Loucy (cell line): ENCODE data around the gene WAC.

Source experiments
- H2AFZ ChIP-seq: fragments of 200-600 bp; sonication (generic); 2 replicates; pipeline ENCODE4 v1.6.0; 2016; ENCODE audit warnings: antibody characterized with exemption, mild to moderate bottlenecking, low read length, moderate library complexity
- H3F3A ChIP-seq: fragments of 200-600 bp; 2 replicates; pipeline ENCODE4 v1.6.0; 2016; ENCODE audit warnings: antibody characterized with exemption, low read depth, mild to moderate bottlenecking
- H3K27me3 ChIP-seq: fragments of 200-600 bp; sonication (generic); 2 replicates; pipeline ENCODE4 v1.6.1; 2014; ENCODE audit warnings: low read length, mild to moderate bottlenecking; ENCODE audit not compliant: insufficient read depth, poor library complexity, severe bottlenecking
- H3K36me3 ChIP-seq: fragments of 200-600 bp; sonication (generic); 2 replicates; pipeline ENCODE4 v1.6.1; 2016; ENCODE audit warnings: low read length; ENCODE audit not compliant: insufficient read depth
- H3K4me1 ChIP-seq: fragments of 200-600 bp; sonication (generic); 2 replicates; pipeline ENCODE4 v1.5.1; 2014; ENCODE audit warnings: low read length, mild to moderate bottlenecking; ENCODE audit not compliant: insufficient read depth, poor library complexity, severe bottlenecking
- H3K4me2 ChIP-seq: fragments of 200-600 bp; sonication (generic); 2 replicates; pipeline ENCODE4 v1.6.0; 2014; ENCODE audit warnings: antibody characterized with exemption, low read length, low read depth, mild to moderate bottlenecking; ENCODE audit not compliant: poor library complexity, severe bottlenecking
- H3K4me3 ChIP-seq: fragments of 200-600 bp; sonication (generic); 2 replicates; pipeline ENCODE4 v1.5.1; 2014; ENCODE audit warnings: low read length, mild to moderate bottlenecking, mixed read lengths; ENCODE audit not compliant: poor library complexity, severe bottlenecking
- H3K79me2 ChIP-seq: fragments of 200-600 bp; sonication (generic); 2 replicates; pipeline ENCODE4 v1.6.1; 2014; ENCODE audit warnings: low read length; ENCODE audit not compliant: insufficient read depth
- H3K9ac ChIP-seq: fragments of 200-600 bp; sonication (generic); 2 replicates; pipeline ENCODE4 v1.6.0; 2014; ENCODE audit warnings: mild to moderate bottlenecking, low read depth, low read length, moderate library complexity; ENCODE audit not compliant: poor library complexity, severe bottlenecking
- H3K9me2 ChIP-seq: fragments of 200-600 bp; sonication (generic); replicated peaks from 2 replicates; pipeline ENCODE4 v1.6.1; 2016; ENCODE audit warnings: low read depth, low read length, mixed read lengths
- H3K9me3 ChIP-seq: fragments of 200-600 bp; sonication (generic); 2 replicates; pipeline ENCODE4 v1.6.1; 2014; ENCODE audit warnings: mild to moderate bottlenecking, antibody characterized with exemption, low read length, low read depth; ENCODE audit not compliant: insufficient read depth
- H4K20me1 ChIP-seq: fragments of 200-600 bp; sonication (generic); 2 replicates; pipeline ENCODE4 v1.6.0; 2014; ENCODE audit warnings: antibody characterized with exemption, low read length, mild to moderate bottlenecking; ENCODE audit not compliant: insufficient read depth, poor library complexity, severe bottlenecking
- EZH2phosphoT487 ChIP-seq: fragments of 200-600 bp; IDR thresholded peaks from 2 replicates; pipeline ENCODE4 v1.6.1; 2018; ENCODE audit warnings: antibody characterized with exemption, mild to moderate bottlenecking, moderate library complexity, borderline replicate concordance
- TF ChIP-seq, protein P1 (sequence below): fragments of 200-600 bp; sonication (generic); conservative IDR thresholded peaks from 2 replicates; pipeline ENCODE4 v1.5.1; 2014; ENCODE audit warnings: mild to moderate bottlenecking, antibody characterized with exemption, low read length

The WAC gene

DNA sequence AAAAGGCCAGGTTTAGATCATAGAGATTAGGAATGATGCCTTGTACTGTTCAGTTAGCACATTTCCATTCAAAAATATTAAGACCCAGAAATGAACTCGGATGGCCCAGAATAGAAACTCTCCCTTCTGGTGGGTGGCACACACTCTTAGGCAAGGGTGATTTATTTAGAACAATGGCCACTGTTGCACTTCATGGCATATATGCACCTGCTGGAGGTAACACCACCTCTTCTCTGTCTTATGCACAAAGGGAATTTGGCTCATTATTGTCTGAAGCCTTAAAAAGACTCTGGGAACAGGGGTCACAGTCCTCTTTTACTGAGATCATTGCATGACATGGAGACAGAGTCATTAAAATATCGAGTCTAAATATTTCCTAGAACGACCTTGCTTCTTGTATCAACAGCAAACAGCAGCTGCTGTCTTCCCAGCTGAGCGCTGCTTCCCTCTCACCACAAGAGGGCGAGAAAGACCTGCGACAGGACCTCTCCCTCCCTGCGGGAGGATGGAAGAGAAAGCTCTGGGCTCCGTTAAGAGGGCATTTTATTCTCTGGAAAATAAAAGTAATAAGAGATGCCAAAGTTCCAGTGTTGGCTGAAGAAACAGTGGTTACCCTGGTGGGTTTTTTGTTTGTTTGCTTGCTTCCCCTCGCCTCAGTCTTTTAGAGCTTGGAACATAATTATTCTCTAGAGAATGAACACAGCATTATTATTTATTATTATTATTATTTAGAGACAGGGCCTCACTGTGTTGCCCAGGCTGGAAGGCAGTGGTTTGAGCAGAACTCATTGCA, 130.9 kb downstream of the WAC start:
- Histone ChIP-seq H3K4me3 (no peak overlapping the region), H3K79me2 (no peaks in the 10 kb centered on the region), H3F3A (no peaks in the 10 kb centered on the region), H3K9me3 (no peaks in the 10 kb centered on the region), H3K27me3 (no peaks in the 10 kb centered on the region), H3K36me3 (no peaks in the 10 kb centered on the region), H3K4me1 (no peaks in the 10 kb centered on the region), H3K9me2 (no peaks in the 10 kb centered on the region), H3K9ac (no peak overlapping the region), H2AFZ (peak overlapping the region; percentile 79), H3K4me2 (peak overlapping the region; percentile 21), H4K20me1 (no peaks in the 10 kb centered on the region)
- no peak for TF ChIP-seq EZH2phosphoT487
- TF ChIP-seq, protein P1, sequence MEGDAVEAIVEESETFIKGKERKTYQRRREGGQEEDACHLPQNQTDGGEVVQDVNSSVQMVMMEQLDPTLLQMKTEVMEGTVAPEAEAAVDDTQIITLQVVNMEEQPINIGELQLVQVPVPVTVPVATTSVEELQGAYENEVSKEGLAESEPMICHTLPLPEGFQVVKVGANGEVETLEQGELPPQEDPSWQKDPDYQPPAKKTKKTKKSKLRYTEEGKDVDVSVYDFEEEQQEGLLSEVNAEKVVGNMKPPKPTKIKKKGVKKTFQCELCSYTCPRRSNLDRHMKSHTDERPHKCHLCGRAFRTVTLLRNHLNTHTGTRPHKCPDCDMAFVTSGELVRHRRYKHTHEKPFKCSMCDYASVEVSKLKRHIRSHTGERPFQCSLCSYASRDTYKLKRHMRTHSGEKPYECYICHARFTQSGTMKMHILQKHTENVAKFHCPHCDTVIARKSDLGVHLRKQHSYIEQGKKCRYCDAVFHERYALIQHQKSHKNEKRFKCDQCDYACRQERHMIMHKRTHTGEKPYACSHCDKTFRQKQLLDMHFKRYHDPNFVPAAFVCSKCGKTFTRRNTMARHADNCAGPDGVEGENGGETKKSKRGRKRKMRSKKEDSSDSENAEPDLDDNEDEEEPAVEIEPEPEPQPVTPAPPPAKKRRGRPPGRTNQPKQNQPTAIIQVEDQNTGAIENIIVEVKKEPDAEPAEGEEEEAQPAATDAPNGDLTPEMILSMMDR = peak; percentile 99

DNA sequence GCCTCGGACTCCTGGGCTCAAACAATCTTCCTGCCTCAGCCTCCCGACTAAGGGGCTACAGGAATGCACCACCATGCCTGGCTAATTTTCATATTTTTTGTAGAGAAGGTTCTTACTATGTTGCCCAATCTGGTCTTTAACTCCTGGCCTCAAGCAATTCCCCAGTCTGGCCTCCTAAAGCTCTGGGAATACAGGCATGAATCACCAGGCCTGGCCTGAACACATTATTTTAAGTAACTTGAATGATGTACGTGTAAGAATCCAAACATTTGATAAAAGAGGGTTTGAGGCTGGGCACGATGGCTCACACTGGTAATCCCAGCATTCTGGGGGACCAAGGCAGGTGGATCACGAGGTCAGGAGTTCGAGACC, 131.4 kb downstream of the WAC start:
- H3K4me2 ChIP-seq = no peak overlapping the region
- no peaks in the 10 kb centered on the region for H3K9me2 ChIP-seq
- H2AFZ ChIP-seq = no peak overlapping the region
- no peaks in the 10 kb centered on the region for H3K79me2 ChIP-seq
- H3K9me3 ChIP-seq = no peaks in the 10 kb centered on the region
- no peak overlapping the region for H3K4me3 ChIP-seq
- H3K27me3 ChIP-seq = no peaks in the 10 kb centered on the region
- no peaks in the 10 kb centered on the region for H3K36me3 ChIP-seq
- H3K9ac ChIP-seq = no peak overlapping the region
- no peaks in the 10 kb centered on the region for H3F3A ChIP-seq
- TF ChIP-seq EZH2phosphoT487 = no peak
- TF ChIP-seq, protein P1 = no peak
- H4K20me1 ChIP-seq = no peaks in the 10 kb centered on the region
- H3K4me1 ChIP-seq = no peaks in the 10 kb centered on the region

DNA sequence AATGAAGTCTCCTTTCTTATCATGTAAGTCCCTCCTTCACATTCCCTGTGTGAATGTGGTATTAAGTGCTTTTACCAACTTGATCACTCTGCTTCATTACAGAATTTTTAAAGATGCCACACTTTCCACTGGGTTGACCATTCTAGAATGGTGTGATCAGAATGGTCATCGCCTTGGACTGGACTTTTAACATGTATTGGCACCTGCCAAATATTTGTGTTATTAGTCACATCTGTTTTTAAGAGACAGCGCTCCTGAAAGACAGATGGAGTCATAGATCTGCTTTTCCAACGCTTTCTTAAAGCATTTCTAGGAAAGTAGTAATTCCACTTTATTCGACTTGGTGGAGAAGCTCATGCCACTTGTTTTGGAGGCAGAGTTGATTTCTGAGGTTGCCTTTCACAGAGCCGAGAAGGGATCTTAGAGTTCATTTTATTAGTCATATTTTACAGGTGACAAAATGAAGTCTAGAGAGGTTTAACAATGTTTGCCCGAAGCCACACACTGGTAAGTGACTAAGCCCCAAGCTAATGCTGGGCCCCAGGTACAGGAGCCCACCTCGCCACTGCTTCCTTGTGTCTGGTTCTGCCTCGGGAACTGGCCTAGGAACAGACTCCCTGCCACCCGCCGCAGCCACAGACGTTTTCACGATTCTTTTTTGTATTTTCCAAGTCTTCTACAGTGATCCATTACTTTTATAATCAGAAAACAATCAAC, 134.0 kb downstream of the WAC start:
- no peaks in the 10 kb centered on the region for H3K9me3 ChIP-seq
- no peaks in the 10 kb centered on the region for H3K36me3 ChIP-seq
- H3K4me3 ChIP-seq = no peak overlapping the region
- no peak overlapping the region for H3K4me2 ChIP-seq
- TF ChIP-seq, protein P1 = no peak
- no peak for TF ChIP-seq EZH2phosphoT487
- H3K9me2 ChIP-seq = no peaks in the 10 kb centered on the region
- peaks cover under 1% of the 10 kb centered on the region for H3K27me3 ChIP-seq
- no peaks in the 10 kb centered on the region for H3F3A ChIP-seq
- H3K4me1 ChIP-seq = no peaks in the 10 kb centered on the region
- H2AFZ ChIP-seq = no peak overlapping the region
- no peaks in the 10 kb centered on the region for H4K20me1 ChIP-seq
- H3K9ac ChIP-seq = no peak overlapping the region
- H3K79me2 ChIP-seq = no peaks in the 10 kb centered on the region
